H9 (cell line): ENCODE data around the gene FAM76B. TPM values are rescaled to one million over a fixed set of nuclear protein-coding genes. Genes with fewer than 3 reads are reported as not detected.
"Not testable (repeated sequence)": the region's sequence is repeated elsewhere in the genome, so short reads cannot be mapped to it uniquely, and the experiment has no call there.

ENCODE experiments used
- DNase-seq: peaks from one replicate; pipeline ENCODE4 v3.0.0-alpha.2; 2017
- H2AFZ ChIP-seq: one replicate; pipeline ENCODE4 v1.6.1; 2013; ENCODE audit warnings: mild to moderate bottlenecking, low read length, control low read depth, moderate library complexity
- H2AK5ac ChIP-seq: 2 replicates; pipeline ENCODE4 v1.6.1; 2013; ENCODE audit warnings: low read length, control low read depth, mixed read lengths; ENCODE audit not compliant: insufficient read length
- H2BK120ac ChIP-seq: one replicate; pipeline ENCODE4 v1.6.1; 2013; ENCODE audit warnings: low read depth, mild to moderate bottlenecking, low read length, control low read depth, inconsistent platforms; ENCODE audit not compliant: poor library complexity, severe bottlenecking
- H2BK12ac ChIP-seq: 2 replicates; pipeline ENCODE4 v1.6.1; 2013; ENCODE audit warnings: low read length, control low read depth, mixed read lengths, low read depth; ENCODE audit not compliant: insufficient read length
- H2BK15ac ChIP-seq: 2 replicates; pipeline ENCODE4 v1.6.1; 2013; ENCODE audit warnings: low read depth, low read length, control low read depth
- H2BK20ac ChIP-seq: one replicate; pipeline ENCODE4 v1.6.1; 2013; ENCODE audit warnings: low read depth, mild to moderate bottlenecking, low read length, control low read depth, inconsistent platforms; ENCODE audit not compliant: poor library complexity, severe bottlenecking
- H2BK5ac ChIP-seq: 2 replicates; pipeline ENCODE4 v1.6.1; 2013; ENCODE audit warnings: low read length, control low read depth, mixed read lengths; ENCODE audit not compliant: insufficient read length
- H3K14ac ChIP-seq: 2 replicates; pipeline ENCODE4 v1.6.1; 2013; ENCODE audit warnings: low read length, control low read depth; ENCODE audit not compliant: insufficient read depth
- H3K18ac ChIP-seq: 2 replicates; pipeline ENCODE4 v1.6.1; 2013; ENCODE audit warnings: low read depth, mild to moderate bottlenecking, mixed read lengths, low read length, control low read depth; ENCODE audit not compliant: insufficient read length
- H3K23ac ChIP-seq: 2 replicates; pipeline ENCODE4 v1.6.1; 2013; ENCODE audit warnings: low read length, control low read depth, mixed read lengths, low read depth; ENCODE audit not compliant: insufficient read length
- H3K23me2 ChIP-seq: 2 replicates; pipeline ENCODE4 v1.6.1; 2013; ENCODE audit warnings: low read depth, mild to moderate bottlenecking, mixed read lengths, low read length, control low read depth; ENCODE audit not compliant: insufficient read length, poor library complexity, severe bottlenecking
- H3K27ac ChIP-seq: 2 replicates; pipeline ENCODE4 v1.5.1; 2013; ENCODE audit warnings: low read length, control low read depth, mixed read lengths, low read depth; ENCODE audit not compliant: insufficient read length
- H3K27me3 ChIP-seq: 2 replicates; pipeline ENCODE4 v1.6.1; 2013; ENCODE audit warnings: low read length, control low read depth, inconsistent platforms; ENCODE audit not compliant: insufficient read depth
- H3K4ac ChIP-seq: 2 replicates; pipeline ENCODE4 v1.6.1; 2013; ENCODE audit warnings: low read depth, mild to moderate bottlenecking, control low read depth, inconsistent platforms, low read length, moderate library complexity
- H3K4me1 ChIP-seq: 2 replicates; pipeline ENCODE4 v1.6.1; 2013; ENCODE audit warnings: low read length, control low read depth, inconsistent platforms; ENCODE audit not compliant: insufficient read depth
- H3K4me2 ChIP-seq: 2 replicates; pipeline ENCODE4 v1.6.1; 2013; ENCODE audit warnings: low read length, control low read depth, mixed read lengths; ENCODE audit not compliant: insufficient read length, insufficient read depth
- H3K56ac ChIP-seq: 2 replicates; pipeline ENCODE4 v1.6.1; 2013; ENCODE audit warnings: low read depth, mild to moderate bottlenecking, mixed read lengths, low read length, control low read depth; ENCODE audit not compliant: insufficient read length
- H3K79me1 ChIP-seq: 2 replicates; pipeline ENCODE4 v1.6.1; 2013; ENCODE audit warnings: low read depth, mild to moderate bottlenecking, moderate library complexity, low read length, control low read depth, inconsistent platforms; ENCODE audit not compliant: insufficient read depth, poor library complexity, severe bottlenecking
- H3K79me2 ChIP-seq: 2 replicates; pipeline ENCODE4 v1.6.1; 2013; ENCODE audit warnings: low read length, control low read depth, inconsistent platforms; ENCODE audit not compliant: insufficient read depth
- H3K9ac ChIP-seq: 2 replicates; pipeline ENCODE4 v1.6.1; 2013; ENCODE audit warnings: low read length, control low read depth, mixed read lengths; ENCODE audit not compliant: insufficient read length; ENCODE audit errors: extremely low read depth
- H3K9me3 ChIP-seq: one replicate; pipeline ENCODE4 v1.6.1; 2013; ENCODE audit warnings: low read depth, low read length, inconsistent platforms; ENCODE audit not compliant: control insufficient read depth
- H3T11ph ChIP-seq: one replicate; pipeline ENCODE4 v1.6.1; 2013; ENCODE audit warnings: mild to moderate bottlenecking, low read length, control low read depth, inconsistent platforms
- H4K20me1 ChIP-seq: one replicate; pipeline ENCODE4 v1.6.1; 2013; ENCODE audit not compliant: control insufficient read depth, insufficient read length, insufficient read depth
- H4K5ac ChIP-seq: 2 replicates; pipeline ENCODE4 v1.6.1; 2013; ENCODE audit warnings: low read depth, mild to moderate bottlenecking, mixed read lengths, low read length, control low read depth; ENCODE audit not compliant: insufficient read length
- H4K8ac ChIP-seq: replicated peaks from 2 replicates; pipeline ENCODE4 v1.6.1; 2013; ENCODE audit warnings: low read length, control low read depth, mixed read lengths, low read depth; ENCODE audit not compliant: insufficient read length
- H4K91ac ChIP-seq: 2 replicates; pipeline ENCODE4 v1.6.1; 2013; ENCODE audit warnings: low read depth, mild to moderate bottlenecking, moderate library complexity, mixed read lengths, low read length, control low read depth; ENCODE audit not compliant: insufficient read length
- H3K27ac Mint-ChIP-seq, 3 experiments: 2 replicates in 2 of 3; 3 replicates in 1 of 3; pipeline ENCODE4 v1.8.0; 2020 to 2021; ENCODE audit warnings: mixed read lengths in 3 of 3, mild to moderate bottlenecking in 1 of 3, moderate library complexity in 1 of 3
- H3K27me3 Mint-ChIP-seq: 2 replicates; pipeline ENCODE4 v1.8.0; 2021; ENCODE audit warnings: low read depth, mild to moderate bottlenecking, moderate library complexity, mixed read lengths
- H3K36me3 Mint-ChIP-seq, 3 experiments: 2 replicates in 2 of 3; 3 replicates in 1 of 3; pipeline ENCODE4 v1.8.0; 2020 to 2021; ENCODE audit warnings: low read depth in 3 of 3, mixed read lengths in 3 of 3; ENCODE audit not compliant: insufficient read depth in 1 of 3
- H3K4me1 Mint-ChIP-seq, 2 experiments: 2 replicates each; pipeline ENCODE4 v1.8.0; 2020; ENCODE audit warnings: mixed read lengths in 2 of 2
- H3K4me3 Mint-ChIP-seq, 2 experiments: 2 replicates in 1 of 2; 3 replicates in 1 of 2; pipeline ENCODE4 v1.8.0; 2020 to 2021; ENCODE audit warnings: mild to moderate bottlenecking in 2 of 2, mixed read lengths in 2 of 2, moderate library complexity in 1 of 2
- H3K9me3 Mint-ChIP-seq, 2 experiments: 2 replicates in 1 of 2; 3 replicates in 1 of 2; pipeline ENCODE4 v1.8.0; 2020; ENCODE audit warnings: mild to moderate bottlenecking in 2 of 2, mixed read lengths in 2 of 2, moderate library complexity in 1 of 2
- WGBS: extraction: QIAGEN DNeasy Blood & Tissue Kit; methylation state at CpG from one replicate; pipeline ENCODE4 v1.1.7; 2013; ENCODE audit warnings: missing lambda C conversion rate, low lambda C conversion rate, mixed read lengths; ENCODE audit not compliant: insufficient read length; ENCODE audit errors: extremely low coverage; 5-methylcytosine and 5-hydroxymethylcytosine counted together
- total RNA-seq: library from RNA; stranded (reverse); gene quantifications from 2 replicates; pipeline ENCODE4 v1.2.1, GENCODE V29; 2021

The FAM76B gene
- total RNA-seq, 1 experiment from 2014 or later = 31.5 TPM

DNA sequence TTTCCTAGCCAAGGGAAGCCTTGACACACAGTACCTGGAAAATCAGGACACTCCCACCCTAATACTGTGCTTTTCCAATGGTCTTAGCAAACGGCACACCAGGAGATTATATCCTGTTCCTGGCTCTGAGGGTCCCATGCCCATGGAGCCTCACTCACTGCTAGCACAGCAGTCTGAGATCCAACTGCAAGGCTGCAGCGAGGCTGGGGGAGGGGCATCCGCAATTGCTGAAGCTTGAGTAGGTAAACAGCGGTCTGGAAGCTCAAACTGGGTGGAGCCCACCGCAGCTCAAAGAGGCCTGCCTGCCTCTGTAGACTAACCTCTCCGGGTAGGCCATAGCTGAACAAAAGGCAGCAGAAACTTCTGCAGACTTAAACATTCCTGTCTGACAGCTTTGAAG is 16.9 kb upstream of the FAM76B start:
- H2AFZ ChIP-seq, DNase-seq, H3K4me3 Mint-ChIP-seq, H3K79me2 ChIP-seq, H3K4ac ChIP-seq, H2BK12ac ChIP-seq, H3K79me1 ChIP-seq, H3K9me3 ChIP-seq, H4K20me1 ChIP-seq, H3T11ph ChIP-seq, H3K23ac ChIP-seq, H4K8ac ChIP-seq, H3K4me2 ChIP-seq, H3K27ac Mint-ChIP-seq, H2AK5ac ChIP-seq, H3K14ac ChIP-seq, H2BK5ac ChIP-seq, H3K27me3 ChIP-seq, H3K18ac ChIP-seq, H3K4me1 Mint-ChIP-seq, H4K91ac ChIP-seq, H3K4me1 ChIP-seq, H2BK15ac ChIP-seq, H2BK20ac ChIP-seq, H3K56ac ChIP-seq, H3K9ac ChIP-seq, H3K23me2 ChIP-seq, H3K27me3 Mint-ChIP-seq, H4K5ac ChIP-seq, H2BK120ac ChIP-seq, H3K27ac ChIP-seq: not testable (repeated sequence)
- H3K9me3 Mint-ChIP-seq = peaks cover 24 to 37% of the 10 kb centered on the region in 2 experiments; a peak in 4 of 5 replicates
- H3K36me3 Mint-ChIP-seq = peaks cover 49 to 88% (median 85%) of the 10 kb centered on the region in 3 experiments
- WGBS = no CpG with 5 or more reads among the region's 6 CpGs
